A673 (cell line): Measurements from ENCODE around the gene DLL3. TPM values are rescaled to one million over a fixed set of nuclear protein-coding genes. Genes with fewer than 3 reads are reported as not detected.
A peak's percentile ranks its signal among the peaks of the same experiment; 100 is the strongest.

Experiments used
- BruUV-seq: library from RNA; stranded (reverse); fragments of 400-500 nt; replicated peaks from 2 replicates; lab custom pipeline; 2021; lab: Mats Ljungman, UMichigan
- CTCF ChIA-PET: fragments of 300-600 bp; sonication (Branson Sonifier 250); formaldehyde crosslinking; loops from one replicate; lab custom pipeline; 2022; ENCODE audit warnings: antibody characterized with exemption; lab: Charles Lee
- POLR2A ChIA-PET: fragments of 300-600 bp; sonication (Branson Sonifier 250); formaldehyde crosslinking; loops from one replicate; lab custom pipeline; 2022; ENCODE audit warnings: antibody characterized with exemption; ENCODE audit not compliant: low non-redundant PET; lab: Charles Lee
- DNase-seq: peaks from one replicate; pipeline ENCODE4 v3.0.0-alpha.2; 2015; ENCODE audit warnings: low spot score
- H3K27ac ChIP-seq: fragments of 200-600 bp; sonication (generic); 2 replicates; pipeline ENCODE4 v1.5.1; 2016; ENCODE audit warnings: mixed run types, low read depth, mild to moderate bottlenecking, mixed read lengths, antibody characterized with exemption, low read length; ENCODE audit not compliant: poor library complexity, severe bottlenecking
- H3K27me3 ChIP-seq: fragments of 200-600 bp; sonication (generic); replicated peaks from 2 replicates; pipeline ENCODE4 v1.6.1; 2017; ENCODE audit warnings: mixed run types, low read depth, mild to moderate bottlenecking, mixed read lengths, antibody characterized with exemption, low read length; ENCODE audit not compliant: insufficient read depth, poor library complexity
- H3K36me3 ChIP-seq: fragments of 200-600 bp; sonication (generic); 2 replicates; pipeline ENCODE4 v1.6.1; 2016; ENCODE audit warnings: mixed run types, mild to moderate bottlenecking, mixed read lengths, antibody characterized with exemption, low read length; ENCODE audit not compliant: insufficient read depth, poor library complexity, severe bottlenecking
- H3K4me1 ChIP-seq: fragments of 200-600 bp; sonication (generic); 2 replicates; pipeline ENCODE4 v1.6.1; 2017; ENCODE audit warnings: mixed run types, mild to moderate bottlenecking, mixed read lengths, antibody characterized with exemption, low read length; ENCODE audit not compliant: insufficient read depth, poor library complexity, severe bottlenecking
- H3K4me3 ChIP-seq: fragments of 200-600 bp; sonication (generic); 2 replicates; pipeline ENCODE4 v1.5.1; 2016; ENCODE audit warnings: low read depth, mixed run types, mild to moderate bottlenecking, mixed read lengths, low read length; ENCODE audit not compliant: poor library complexity, severe bottlenecking
- H3K9me3 ChIP-seq: fragments of 200-600 bp; sonication (generic); 2 replicates; pipeline ENCODE4 v1.6.1; 2016; ENCODE audit warnings: mixed run types, low read depth, mild to moderate bottlenecking, mixed read lengths, antibody characterized with exemption, low read length; ENCODE audit not compliant: poor library complexity, severe bottlenecking
- CTCF ChIP-seq: fragments of 300-800, 200-600 bp; sonication (generic); conservative IDR thresholded peaks from 2 replicates; pipeline ENCODE4 v1.5.1; 2017; ENCODE audit warnings: low read depth, mild to moderate bottlenecking, antibody characterized with exemption, low read length, moderate library complexity, mixed read lengths
- EZH2 ChIP-seq: fragments of 200-600 bp; sonication (generic); IDR thresholded peaks from 2 replicates; pipeline ENCODE4 v1.6.1; 2017; ENCODE audit warnings: borderline replicate concordance, low read depth, mild to moderate bottlenecking, mixed read lengths, antibody characterized with exemption, low read length; ENCODE audit not compliant: poor library complexity, severe bottlenecking
- intact Hi-C: fragments of 100-400 bp; cut with micrococcal nuclease; formaldehyde crosslinking; loops from one replicate; pipeline ENCODE4 v1.10.0; 2022; ENCODE audit not compliant: unreplicated experiment
- total RNA-seq: library from RNA; stranded (reverse); gene quantifications from 2 replicates; pipeline ENCODE4 v1.2.3, GENCODE V29; 2021

DLL3 gene
- total RNA-seq, 1 experiment from 2014 or later, result 0.69 TPM

DNA sequence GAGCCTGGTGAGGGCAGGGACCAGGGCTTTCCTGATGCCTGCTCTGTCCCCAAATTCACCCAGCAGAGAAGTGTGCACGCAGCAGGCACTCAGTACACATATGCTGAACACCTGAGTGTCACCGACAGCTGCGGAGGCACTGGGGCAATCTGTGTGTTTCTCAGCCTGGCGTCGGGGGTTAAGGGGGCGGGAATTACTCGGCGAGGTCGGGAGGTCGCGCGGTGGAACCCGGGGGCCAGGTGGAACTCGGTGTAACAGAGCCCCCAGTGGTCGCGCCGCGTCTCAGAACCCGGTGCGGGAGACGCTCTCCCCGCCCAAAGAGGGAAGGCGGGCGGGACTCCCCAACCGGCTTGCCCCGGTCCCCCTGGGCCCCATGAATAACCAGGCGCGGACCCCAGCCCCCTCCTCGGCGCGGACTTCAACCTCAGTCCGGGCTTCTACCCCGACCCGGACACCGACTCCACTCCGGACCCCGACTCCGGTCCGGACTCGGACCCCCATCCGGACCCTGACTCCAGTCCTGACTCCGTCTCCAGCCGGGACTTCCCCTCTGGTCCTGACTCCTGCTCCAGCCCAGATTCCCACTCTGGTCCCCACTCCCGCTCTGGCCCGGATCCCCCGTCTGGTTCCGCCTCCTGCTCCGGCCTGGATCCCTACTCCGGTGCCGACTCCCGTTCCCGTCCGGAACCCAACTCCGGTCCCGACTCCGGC is 16.2 kb downstream of the DLL3 start, which contains the start of gene SELENOV:
TSS of gene SELENOV (plus strand) at position 300 of the 711 bp plus-strand sequence. CDS start at position 374, 74 bp downstream.
- intact Hi-C loops, result no loop called here
- DNase-seq, result no peak
- Histone ChIP-seq H3K27me3 (peaks cover 36% of the 10 kb centered on the region), H3K4me1 (peaks cover 5% of the 10 kb centered on the region), H3K4me3 (peak within 1 kb of the TSS; percentile 38), H3K9me3 (no peaks in the 10 kb centered on the region), H3K36me3 (no peaks in the 10 kb centered on the region), H3K27ac (no peak within 1 kb of the TSS)
- ChIA-PET POLR2A (interaction anchor here (0.6 kb wide), 1 partner anchor 30 kb away, joined by 3 read pairs; no protein-coding TSS in a partner anchor), CTCF (no interaction called here)
- TF ChIP-seq CTCF, result peak; percentile 33
- peak; percentile 52 for TF ChIP-seq EZH2
- BruUV-seq, result no TSS peak

DNA sequence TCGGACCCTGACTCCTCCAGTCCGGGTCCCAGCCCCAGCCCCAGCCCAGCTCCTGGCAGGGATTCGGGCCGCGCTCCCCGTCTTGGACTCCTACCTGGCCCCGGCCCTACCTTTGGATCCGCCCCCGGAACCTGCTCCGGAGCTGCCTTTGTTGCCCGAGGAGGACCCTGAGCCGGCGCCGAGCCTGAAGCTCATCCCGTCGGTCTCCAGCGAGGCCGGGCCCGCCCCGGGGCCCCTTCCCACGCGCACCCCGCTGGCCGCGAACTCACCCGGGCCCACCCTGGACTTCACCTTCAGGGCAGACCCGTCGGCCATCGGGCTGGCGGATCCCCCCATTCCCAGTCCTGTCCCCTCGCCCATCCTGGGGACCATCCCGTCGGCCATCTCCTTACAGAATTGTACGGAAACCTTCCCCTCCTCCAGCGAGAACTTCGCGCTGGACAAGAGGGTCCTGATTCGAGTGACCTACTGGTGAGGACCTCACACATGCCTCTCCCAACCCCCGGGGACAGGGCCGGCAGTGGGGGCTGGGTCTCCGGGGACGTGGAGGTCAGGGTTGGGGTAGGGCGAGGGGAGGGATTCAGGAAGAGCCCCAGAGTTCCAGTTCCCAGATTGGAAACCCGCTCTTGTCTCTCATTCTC is 16.9 kb downstream of the DLL3 start:
- TF ChIP-seq CTCF (no peak), EZH2 (no peak)
- Histone ChIP-seq H3K4me3 (peak overlapping the region; percentile 38), H3K36me3 (no peaks in the 10 kb centered on the region), H3K27me3 (peaks cover 36% of the 10 kb centered on the region), H3K27ac (no peak overlapping the region), H3K9me3 (no peaks in the 10 kb centered on the region), H3K4me1 (peaks cover 5% of the 10 kb centered on the region)
- ChIA-PET POLR2A (no interaction called here), CTCF (no interaction called here)
- no peak for DNase-seq
- intact Hi-C loops, result no loop called here
- BruUV-seq, result no TSS peak

GRCh38 chr19:39516270-39516669 is 17.5 kb downstream of the DLL3 start:
- Histone ChIP-seq H3K36me3 (no peaks in the 10 kb centered on the region), H3K9me3 (no peaks in the 10 kb centered on the region), H3K27me3 (peaks cover 36% of the 10 kb centered on the region), H3K4me3 (peak overlapping the region; percentile 38), H3K27ac (no peak overlapping the region), H3K4me1 (peaks cover 5% of the 10 kb centered on the region)
- ChIA-PET POLR2A (no interaction called here), CTCF (no interaction called here)
- intact Hi-C loops, result no loop called here
- DNase-seq, result no peak
- BruUV-seq, result no TSS peak
- TF ChIP-seq EZH2, result no peak
- TF ChIP-seq CTCF, result no peak
